ENCODE measurements around the gene MX2. TPM values are rescaled to one million over a fixed set of nuclear protein-coding genes. Genes with fewer than 3 reads are reported as not detected.

Gene MX2
- total RNA-seq, 4 donors from 2014 or later = 0.29 to 19.0 (median 8.2) TPM

DNA sequence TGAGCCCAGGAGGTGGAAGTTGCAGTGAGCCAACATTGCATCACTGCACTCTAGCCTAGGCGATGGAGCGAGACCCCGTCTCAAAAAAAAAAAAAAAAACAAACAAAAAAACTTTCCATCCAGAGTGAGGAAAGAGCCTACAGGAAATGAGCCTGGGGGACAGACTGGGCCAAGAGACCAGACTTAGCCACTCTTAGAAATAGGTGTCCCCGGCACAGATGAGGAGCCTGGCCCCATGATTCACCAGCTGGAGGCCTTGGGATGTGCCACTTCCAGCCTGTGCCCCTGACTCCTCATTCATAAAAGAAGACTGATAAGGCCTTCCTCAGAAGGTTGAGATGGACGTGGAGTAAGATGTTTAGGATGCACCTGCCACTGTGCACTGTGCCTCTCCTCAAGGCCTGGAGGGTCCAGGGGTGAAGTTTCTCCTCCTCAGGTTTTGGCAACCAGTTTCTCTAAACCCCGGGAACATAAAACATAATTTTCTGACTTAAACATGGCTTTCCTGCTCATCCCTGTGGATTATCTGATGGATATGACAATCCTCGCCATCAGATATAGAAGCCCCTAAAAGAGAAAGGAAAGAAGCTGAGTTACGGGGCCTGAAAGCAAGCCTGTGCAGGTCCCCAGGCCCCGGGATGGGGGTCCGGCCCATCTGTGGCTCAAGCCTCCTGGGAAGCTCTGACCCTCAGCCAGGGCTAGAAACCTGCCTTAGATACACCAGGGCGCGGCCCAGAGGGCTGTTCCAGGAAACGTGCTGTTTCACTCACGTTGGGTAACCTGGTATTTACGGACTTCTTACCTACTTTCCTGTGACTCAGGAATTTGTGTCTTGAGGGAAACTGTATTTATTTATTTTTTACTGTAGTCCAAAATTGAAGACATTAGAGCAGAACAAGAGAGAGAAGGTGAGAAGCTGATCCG lies 90.2 kb downstream of the MX2 start:
- no peak for DNase-seq
- intact Hi-C loops (cut with DNase I; ENCODE audit: low total_unique reads) = no loop called here
- Histone ChIP-seq H3K9me3 (no peaks in the 10 kb centered on the region), H3K4me1 (no peaks in the 10 kb centered on the region), H3K36me3 (no peaks in the 10 kb centered on the region), H3K27ac (no peak overlapping the region), H3K27me3 (no peaks in the 10 kb centered on the region), H3K4me3 (no peak overlapping the region)
- no peak for TF ChIP-seq POLR2A (IDR thresholded peaks at IDR 0.05)
- TF ChIP-seq, protein P1, sequence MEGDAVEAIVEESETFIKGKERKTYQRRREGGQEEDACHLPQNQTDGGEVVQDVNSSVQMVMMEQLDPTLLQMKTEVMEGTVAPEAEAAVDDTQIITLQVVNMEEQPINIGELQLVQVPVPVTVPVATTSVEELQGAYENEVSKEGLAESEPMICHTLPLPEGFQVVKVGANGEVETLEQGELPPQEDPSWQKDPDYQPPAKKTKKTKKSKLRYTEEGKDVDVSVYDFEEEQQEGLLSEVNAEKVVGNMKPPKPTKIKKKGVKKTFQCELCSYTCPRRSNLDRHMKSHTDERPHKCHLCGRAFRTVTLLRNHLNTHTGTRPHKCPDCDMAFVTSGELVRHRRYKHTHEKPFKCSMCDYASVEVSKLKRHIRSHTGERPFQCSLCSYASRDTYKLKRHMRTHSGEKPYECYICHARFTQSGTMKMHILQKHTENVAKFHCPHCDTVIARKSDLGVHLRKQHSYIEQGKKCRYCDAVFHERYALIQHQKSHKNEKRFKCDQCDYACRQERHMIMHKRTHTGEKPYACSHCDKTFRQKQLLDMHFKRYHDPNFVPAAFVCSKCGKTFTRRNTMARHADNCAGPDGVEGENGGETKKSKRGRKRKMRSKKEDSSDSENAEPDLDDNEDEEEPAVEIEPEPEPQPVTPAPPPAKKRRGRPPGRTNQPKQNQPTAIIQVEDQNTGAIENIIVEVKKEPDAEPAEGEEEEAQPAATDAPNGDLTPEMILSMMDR (IDR thresholded peaks at IDR 0.05) = no peak

DNA sequence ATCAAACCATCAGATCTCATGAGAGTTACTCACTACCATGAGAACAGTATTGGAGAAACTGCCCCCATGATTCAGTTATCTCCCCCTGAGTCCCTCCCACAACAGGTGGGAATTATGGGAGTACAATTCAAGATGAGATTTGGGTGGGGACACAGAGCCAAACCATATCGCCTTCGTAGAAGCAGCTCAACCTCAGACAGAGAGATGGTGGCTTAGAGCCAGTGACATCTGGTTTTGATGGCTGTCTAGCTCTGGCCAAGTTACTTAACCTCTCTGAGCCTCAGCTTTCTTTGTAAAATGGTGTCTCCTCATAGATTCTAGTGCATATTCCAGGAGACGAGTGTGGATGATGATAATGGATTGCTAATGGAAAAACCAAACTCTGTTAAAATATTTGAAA lies 91.4 kb downstream of the MX2 start:
- TF ChIP-seq, protein P1 (IDR thresholded peaks at IDR 0.05) = no peak
- no peak for TF ChIP-seq POLR2A (IDR thresholded peaks at IDR 0.05)
- no peaks in the 10 kb centered on the region for H3K36me3 ChIP-seq
- intact Hi-C loops (cut with DNase I; ENCODE audit: low total_unique reads) = no loop called here
- H3K27me3 ChIP-seq = no peaks in the 10 kb centered on the region
- H3K4me3 ChIP-seq = no peak overlapping the region
- DNase-seq = no peak
- H3K27ac ChIP-seq = no peak overlapping the region
- no peaks in the 10 kb centered on the region for H3K4me1 ChIP-seq
- H3K9me3 ChIP-seq = no peaks in the 10 kb centered on the region

DNA sequence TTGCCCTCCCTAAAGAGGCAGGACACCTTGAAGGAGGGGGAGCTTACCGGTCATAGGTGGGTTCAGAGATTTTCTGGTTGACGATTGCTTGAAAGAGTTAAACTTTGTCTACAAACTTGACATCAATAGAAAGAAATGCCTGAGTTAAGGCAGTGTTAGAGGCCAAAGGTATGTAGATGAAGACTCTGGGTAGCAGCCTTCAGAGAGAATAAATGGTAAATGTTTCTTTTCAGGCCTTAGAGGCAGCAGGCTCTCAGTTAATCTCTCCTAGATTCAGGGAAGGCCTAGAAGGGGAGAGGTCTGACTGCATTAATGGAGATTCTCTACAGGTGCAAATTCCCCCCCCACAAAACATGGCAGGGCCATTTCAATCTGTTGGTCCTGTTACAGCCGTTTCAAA lies 91.9 kb downstream of the MX2 start:
- no peaks in the 10 kb centered on the region for H3K27me3 ChIP-seq
- no peaks in the 10 kb centered on the region for H3K9me3 ChIP-seq
- intact Hi-C loops (cut with DNase I; ENCODE audit: low total_unique reads) = no loop called here
- DNase-seq = no peak
- H3K36me3 ChIP-seq = no peaks in the 10 kb centered on the region
- TF ChIP-seq POLR2A (IDR thresholded peaks at IDR 0.05) = no peak
- TF ChIP-seq, protein P1 (IDR thresholded peaks at IDR 0.05) = no peak
- no peak overlapping the region for H3K4me3 ChIP-seq
- H3K27ac ChIP-seq = no peak overlapping the region
- H3K4me1 ChIP-seq = no peaks in the 10 kb centered on the region

DNA sequence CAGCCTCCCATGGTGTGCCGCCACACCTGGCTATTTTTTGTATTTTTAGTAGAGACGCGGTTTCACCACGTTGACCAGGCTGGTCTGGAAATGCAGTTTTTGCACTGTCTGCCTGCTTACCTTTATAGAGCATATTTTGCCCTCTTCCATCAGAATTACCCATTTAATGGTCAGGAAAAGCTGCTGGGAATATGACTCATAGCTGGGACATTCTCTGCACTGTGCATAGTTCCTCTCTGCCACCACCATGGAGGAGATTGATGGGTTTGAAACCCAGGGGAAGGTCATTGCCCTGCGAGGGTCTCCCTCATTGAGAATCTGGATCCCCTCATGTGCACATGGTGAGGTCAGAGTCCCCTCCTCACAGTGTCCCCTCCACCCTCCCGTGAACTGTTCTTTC lies 96.3 kb downstream of the MX2 start:
- no peaks in the 10 kb centered on the region for H3K9me3 ChIP-seq
- no peaks in the 10 kb centered on the region for H3K4me1 ChIP-seq
- DNase-seq = no peak
- TF ChIP-seq, protein P1 (IDR thresholded peaks at IDR 0.05) = no peak
- no peak for TF ChIP-seq POLR2A (IDR thresholded peaks at IDR 0.05)
- intact Hi-C loops (cut with DNase I; ENCODE audit: low total_unique reads) = no loop called here
- H3K27me3 ChIP-seq = no peaks in the 10 kb centered on the region
- no peak overlapping the region for H3K27ac ChIP-seq
- no peak overlapping the region for H3K4me3 ChIP-seq
- no peaks in the 10 kb centered on the region for H3K36me3 ChIP-seq

DNA sequence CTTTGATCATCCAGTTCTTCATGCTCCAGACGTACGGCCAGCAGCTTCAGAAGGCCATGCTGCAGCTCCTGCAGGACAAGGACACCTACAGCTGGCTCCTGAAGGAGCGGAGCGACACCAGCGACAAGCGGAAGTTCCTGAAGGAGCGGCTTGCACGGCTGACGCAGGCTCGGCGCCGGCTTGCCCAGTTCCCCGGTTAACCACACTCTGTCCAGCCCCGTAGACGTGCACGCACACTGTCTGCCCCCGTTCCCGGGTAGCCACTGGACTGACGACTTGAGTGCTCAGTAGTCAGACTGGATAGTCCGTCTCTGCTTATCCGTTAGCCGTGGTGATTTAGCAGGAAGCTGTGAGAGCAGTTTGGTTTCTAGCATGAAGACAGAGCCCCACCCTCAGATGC lies 96.7 kb downstream of the MX2 start:
- H3K27me3 ChIP-seq = no peaks in the 10 kb centered on the region
- H3K4me1 ChIP-seq = no peaks in the 10 kb centered on the region
- H3K9me3 ChIP-seq = no peaks in the 10 kb centered on the region
- no peaks in the 10 kb centered on the region for H3K36me3 ChIP-seq
- TF ChIP-seq POLR2A (IDR thresholded peaks at IDR 0.05) = no peak
- TF ChIP-seq, protein P1 (IDR thresholded peaks at IDR 0.05) = no peak
- intact Hi-C loops (cut with DNase I; ENCODE audit: low total_unique reads) = no loop called here
- DNase-seq = no peak
- no peak overlapping the region for H3K27ac ChIP-seq
- H3K4me3 ChIP-seq = no peak overlapping the region
